GM21367 (cell line): Measurements from ENCODE around the gene CFAP57.

Experiments
- ATAC-seq: cut with Tn5 transposase; IDR thresholded peaks from one replicate; pipeline ENCODE4 v1.9.1; 2021; ENCODE audit not compliant: unreplicated experiment

The CFAP57 gene

DNA sequence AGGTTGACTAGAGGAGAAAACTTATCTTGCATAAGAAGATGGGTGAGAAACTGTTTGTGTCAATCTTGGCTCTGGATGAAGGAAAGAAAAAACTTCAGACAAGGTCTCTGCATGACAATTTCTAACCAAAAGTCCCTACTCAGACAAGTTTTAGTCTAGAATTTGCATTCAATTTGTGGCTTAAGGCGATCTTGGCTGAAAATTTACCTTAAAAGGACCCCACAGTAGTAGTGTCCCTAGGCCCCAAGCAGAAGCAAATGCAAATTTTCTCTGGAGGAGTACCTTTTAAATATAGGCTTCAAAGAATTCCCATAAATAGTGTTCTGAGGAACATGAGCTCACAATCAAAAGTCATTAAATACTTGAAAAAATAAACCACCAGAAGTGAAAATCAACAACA is 80.1 kb downstream of the CFAP57 start:
- no peak for ATAC-seq

DNA sequence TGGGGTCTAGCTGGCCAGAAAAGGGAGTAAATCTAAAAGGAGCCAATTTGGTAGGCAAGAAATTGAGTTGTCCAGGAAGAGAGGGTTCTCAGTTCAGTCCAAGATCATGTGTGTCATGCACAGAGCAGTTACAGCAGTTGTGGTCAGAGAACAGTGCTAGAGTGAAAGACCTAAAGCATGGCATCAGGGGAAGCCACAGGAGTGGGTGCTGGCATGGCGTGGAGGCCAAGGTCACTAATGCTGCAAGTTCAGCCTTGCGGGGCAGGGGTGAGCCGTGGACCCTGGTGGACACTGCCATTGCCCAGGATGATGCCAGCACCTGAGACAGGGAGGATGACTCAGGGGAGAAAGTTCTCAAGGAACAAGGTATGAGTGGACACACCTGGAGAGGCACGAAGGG is 81.0 kb downstream of the CFAP57 start:
- ATAC-seq, result no peak

DNA sequence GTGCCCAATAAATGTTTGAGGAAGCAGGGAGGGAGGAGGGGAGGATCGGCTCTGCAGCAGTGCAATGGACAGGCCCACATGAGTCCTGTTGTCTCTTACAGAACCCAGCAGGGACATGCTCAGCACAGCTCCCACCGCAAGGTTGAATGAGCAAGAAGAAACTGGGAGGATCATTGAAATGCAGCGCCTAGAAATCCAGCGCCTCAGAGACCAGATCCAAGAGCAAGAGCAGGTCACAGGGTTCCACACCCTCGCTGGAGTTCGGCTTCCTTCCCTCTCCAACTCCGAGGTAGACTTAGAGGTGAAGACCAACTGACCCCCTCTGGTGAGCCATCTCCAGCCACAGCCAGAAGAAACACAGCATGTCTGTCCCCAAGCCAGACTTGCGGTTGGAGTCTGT is 81.7 kb downstream of the CFAP57 start:
- ATAC-seq, result no peak

DNA sequence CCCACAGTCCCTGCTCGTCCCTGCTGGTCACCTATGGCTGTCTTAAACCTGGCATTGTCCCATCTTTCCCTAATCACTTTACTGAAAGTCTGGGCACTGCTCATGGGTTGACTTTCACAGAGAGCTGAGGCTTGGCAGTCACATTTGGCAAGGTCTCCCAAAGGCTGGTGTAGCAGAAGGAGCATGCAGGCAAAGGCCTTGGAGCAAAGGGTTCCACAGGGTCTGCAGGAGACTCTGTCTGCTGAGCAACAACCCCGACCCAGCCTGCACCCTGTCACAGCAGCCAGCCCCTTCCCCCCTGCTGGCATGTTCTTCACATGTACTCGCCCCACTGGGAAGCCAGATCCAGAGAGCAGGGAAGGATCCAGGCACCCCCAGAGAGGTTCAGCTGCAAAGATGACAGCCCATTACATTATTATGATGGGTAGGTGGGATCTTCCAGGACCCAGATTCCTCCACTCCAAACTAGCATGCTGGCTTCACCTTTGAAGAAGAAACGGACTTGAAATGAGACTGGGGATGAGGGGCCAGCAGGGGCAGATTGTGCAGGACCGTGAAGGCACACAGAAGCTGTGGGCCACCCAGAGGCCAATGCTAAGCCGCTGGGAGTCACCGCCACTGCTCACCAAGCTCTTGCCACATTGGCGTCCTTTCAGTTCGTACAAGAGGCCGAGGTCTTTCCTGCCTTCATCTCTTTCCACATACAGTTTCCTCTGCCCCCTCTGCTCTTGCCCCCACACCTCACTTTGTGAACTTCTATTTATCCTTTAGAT is 83.5 kb downstream of the CFAP57 start:
- ATAC-seq, result no peak

DNA sequence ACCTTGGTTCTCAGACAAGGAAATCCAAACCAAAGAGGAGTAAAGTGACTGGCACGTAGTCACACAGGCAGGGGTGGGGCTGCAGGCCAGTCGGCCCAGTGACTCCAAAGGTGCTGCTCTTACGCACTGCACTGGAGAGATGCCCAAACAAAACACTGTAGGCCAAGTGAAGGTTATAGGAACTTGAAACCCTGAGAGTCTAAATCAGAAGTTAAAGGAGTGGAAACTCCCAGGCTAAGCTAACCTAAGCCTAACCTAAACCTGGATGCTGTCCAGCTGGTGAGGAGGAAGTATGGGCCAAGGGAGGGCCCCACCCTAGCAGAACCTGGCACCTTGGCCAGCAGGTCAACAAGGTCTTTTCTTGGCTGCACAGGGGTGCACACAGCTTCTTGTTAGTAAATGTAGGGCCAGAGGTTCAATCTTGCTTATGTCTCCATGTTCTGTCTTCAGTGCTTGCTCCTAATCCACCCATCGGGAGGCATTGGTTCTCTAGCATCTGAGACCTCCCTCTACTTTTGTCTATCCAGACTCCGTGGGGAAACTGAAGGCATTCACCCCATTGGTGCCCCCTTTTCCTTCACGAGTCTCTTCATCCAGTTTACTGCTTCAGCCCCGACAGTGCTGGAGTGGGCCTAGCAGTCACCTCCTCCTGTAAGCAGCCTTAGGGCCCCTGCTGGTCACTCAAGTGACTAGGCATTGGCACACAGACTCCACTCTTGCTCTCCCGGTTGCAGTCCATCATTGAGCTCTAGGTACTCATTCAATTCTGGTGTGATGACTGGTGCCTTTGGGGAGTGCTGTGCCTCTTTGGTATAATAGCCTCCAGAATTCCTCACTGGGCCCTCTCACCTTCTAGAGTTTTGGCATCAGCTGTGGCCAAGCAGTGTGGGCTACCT is 84.8 kb downstream of the CFAP57 start:
- no peak for ATAC-seq

DNA sequence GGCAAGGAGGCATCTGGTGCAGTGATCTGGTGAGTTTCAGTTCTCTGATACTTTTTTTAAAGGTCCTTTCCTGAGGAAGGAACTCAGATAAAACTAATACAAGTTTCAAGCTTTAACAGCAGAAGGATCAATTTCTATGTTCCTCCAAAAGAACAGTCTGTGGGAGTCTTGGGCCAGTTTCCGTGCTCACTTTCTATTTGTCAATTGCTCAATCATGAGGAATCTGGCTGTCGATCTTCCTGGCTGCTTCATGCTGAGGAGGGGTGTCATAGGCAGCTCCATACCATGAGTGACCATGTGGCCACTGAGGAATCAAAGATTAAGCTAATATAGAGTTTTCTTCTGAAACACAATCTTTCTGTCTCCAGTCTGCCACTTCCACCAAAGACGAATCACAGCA is 86.2 kb downstream of the CFAP57 start:
- ATAC-seq, result no peak

DNA sequence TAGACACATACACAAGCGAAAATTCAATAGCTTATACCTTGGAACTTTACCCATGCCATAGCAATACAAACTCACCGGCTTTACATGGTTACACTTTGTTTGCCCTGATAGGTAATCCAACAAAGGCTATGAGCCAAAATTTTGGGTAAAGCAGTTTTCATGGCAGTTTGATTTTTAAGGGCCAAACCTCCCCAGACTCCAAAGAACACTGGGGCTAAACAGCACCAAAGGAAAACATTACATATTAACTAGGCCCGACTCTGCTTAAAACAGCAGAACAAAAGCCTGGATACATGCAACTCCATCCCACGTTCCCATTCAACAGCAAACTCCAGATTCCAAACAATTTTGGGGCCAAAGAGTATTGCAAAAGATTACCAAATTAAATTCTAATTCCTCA is 93.3 kb downstream of the CFAP57 start:
- ATAC-seq, result no peak

DNA sequence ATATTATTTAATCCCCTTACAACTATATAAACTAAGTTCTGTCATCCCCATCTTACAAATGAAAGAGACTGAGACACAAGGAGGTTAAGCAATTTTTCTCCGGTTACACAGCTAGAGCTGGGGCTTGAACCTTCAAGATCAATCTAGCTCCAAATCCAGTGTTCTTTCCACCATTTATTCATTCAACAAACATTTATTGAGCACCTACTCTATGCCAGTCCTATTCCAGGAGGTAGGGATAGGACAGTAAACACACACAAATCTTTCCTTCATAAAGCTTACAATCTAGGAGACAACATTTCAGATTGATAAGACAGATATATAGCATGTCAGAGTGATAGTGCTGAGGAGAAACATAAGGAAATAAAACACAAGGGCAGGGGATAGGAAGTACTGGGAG is 94.8 kb downstream of the CFAP57 start:
- no peak for ATAC-seq

DNA sequence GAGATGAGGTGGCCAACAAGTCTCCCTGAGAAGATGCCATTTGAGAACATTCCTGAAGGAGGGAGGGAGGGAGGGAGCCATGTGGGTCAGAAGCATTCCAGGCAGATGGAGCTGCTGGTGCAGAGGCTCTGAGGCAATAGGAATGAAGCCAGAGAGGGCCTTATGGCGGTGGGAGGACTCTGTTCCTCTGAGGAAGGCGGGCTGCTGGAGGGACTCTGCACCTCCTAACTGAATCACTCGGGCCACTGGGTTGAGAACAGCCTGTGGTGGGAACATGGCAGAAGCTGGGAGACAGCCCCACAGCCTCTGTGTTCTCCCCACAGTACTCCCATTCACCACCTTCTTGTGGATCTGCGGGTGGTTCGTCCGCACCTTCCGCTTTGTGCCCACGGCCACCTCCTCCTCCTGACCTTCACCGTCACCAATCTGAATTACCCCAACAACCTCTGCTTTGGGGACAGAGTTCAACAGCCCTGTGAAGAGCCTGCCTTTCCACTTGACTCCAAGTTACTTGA is 95.2 kb downstream of the CFAP57 start:
- ATAC-seq, result no peak

DNA sequence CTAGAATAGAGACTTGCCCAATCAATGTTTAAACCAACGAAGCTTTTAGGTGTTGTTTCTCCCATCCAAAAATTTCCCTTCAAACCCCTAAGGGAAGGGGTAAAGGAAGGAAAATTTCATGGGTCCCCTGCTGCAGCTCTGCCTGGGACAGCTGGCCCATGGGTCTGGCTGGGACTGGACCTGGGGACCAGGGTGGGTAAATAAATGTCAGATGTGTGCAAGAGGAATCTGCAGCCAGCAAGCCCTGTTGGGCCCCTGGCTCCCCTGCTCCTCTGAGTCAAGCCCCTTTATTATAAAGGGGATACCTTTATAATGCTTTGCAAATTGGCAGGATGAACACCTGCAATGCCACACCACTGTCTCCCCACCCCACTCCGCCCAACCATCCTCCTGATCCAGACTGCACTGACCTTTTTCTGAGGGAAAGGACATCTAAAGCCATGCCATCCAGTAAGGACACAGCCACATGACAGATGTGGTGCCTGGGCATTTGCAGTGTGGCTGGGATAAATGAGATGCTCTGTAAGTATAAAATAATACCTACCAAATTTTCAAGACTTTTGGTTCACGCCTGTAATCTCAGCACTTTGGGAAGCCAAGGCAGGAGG is 95.8 kb downstream of the CFAP57 start:
- no peak for ATAC-seq

DNA sequence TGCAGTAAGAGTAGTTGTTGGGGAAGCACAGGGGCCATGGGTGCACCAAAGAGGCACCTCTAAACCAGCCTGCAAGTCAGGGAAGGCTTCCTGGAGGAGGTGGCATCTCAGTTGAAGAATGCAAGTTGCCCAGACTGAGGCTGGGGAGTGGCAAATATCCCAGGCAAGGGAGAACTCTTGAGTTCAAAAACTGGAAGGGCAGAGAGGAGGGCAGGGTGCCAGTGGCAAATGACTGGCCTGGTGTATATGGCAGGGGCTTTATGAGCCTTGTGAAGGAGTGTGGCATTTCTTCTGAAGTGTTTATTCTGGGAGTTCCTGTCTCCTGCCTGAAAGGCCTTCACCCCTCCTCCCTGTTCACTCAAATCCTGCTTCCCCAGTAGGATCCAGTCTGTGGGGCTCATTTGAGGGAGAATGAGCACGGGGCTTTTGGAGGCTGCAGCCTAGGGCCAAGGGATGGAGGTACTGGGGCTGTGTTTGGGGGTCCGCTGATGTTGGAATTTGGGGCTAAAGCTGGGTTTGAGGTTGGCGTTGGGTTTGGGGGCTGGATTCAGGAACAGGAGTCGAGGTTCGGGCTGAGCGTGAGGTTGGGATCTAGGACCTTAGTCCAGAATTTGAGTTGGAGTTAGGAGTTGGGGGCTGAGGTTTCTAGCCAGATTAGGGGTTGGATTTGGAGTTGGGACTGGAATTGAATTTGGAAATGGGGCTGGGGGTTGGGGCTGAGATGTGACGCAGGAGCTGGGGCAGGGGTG is 97.7 kb downstream of the CFAP57 start, which contains the start of gene TMEM125:
Gene TMEM125, plus strand, starts transcription at position 357 of the 749 bp plus-strand sequence. CDS start 2,740 bp downstream, outside the sequence.
- no peak for ATAC-seq

DNA sequence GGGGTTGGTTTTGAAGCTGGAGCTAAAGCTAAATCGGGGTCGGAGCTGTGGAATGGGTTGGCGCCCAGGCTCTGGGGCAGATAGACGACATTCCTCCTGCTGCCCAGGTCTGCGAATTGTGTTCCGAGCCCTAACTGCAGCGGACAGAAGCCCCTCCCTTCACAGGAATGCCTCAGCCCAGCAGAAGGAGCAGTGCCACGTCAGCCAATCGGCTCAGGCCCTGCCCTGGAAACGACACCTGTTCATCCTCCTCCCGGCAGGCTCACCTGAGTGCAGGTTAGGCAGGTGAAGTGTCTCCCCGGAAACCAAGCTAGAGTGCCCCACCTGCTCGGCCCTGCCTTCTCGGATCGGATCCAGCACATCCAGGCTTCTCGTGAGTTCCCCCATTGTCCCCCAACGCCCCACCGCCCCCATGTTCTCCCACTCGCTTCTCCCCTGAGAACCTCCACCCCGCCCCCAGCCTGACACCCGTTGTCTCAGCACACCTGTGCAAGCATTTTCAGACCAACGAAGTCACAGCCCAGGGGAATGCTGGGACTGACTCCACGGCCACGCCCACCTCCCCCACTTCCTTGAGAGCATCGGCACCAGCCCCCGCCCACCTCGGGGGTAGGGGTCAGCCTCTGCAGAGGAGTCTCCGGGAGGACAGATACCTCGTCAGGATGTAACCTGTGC is 98.4 kb downstream of the CFAP57 start:
- ATAC-seq, result no peak

DNA sequence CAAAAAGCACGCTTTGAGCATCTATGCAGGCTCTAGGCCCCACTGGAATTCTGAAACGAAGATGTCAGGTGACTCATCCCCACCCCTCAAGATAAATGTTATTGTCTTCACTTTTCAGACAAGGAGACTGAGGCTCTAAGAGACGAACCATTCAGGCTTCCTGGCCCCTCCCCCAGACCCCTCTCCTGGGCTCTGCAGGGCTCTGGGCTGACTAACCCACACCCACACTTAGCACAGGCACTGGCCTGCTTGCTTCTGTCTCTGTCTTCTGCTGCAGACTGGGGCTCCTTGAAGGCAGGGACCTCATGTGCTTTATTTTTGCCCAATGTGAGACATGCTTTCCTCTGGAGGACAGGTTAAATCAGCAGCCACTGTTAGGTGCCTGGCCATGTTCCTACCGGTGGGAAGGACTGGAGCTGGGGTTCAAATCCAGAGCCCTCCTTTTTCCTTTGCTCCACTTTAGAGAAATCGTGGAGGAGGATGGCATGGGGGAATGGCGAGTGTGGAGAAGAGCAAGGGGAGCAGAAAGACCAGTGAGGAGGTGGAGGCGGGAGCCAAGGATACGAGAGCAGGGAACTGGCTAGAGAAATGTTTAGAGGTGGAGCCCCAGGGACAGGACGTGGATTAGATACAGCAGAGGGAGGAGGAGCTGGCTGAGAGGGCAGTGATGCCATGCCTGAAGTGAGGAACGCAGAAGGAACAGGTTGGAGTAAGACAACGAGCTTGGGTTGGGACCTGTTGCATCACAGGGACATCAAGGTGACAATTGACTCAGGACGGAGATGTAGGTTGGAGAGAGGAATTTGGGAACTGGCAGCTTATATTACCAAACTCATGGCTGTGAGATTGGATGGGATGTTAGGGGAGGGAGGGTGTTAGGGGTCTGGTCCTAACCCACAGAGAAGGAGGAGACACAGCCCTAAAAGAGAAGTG is 99.3 kb downstream of the CFAP57 start:
- no peak for ATAC-seq

DNA sequence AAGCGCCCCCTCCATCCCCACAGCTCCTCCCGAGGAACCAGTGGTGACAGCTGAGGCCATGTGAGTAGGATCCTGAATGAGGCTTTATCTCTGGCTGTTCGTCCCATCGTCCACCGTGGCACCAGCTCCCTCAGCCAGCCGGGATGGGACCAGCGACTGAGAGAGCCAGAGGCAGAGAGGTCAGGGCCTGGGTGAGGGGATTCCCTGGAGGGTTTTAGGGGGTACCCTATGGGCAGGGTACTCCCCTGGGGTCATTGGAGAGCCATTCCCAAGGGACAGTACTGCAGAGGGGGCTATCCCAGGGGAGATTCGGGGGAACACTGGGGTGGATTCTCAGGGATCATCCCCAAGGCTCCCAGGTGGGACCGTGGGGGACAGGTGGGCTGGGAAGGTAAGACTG is 100.0 kb downstream of the CFAP57 start:
- ATAC-seq, result no peak

DNA sequence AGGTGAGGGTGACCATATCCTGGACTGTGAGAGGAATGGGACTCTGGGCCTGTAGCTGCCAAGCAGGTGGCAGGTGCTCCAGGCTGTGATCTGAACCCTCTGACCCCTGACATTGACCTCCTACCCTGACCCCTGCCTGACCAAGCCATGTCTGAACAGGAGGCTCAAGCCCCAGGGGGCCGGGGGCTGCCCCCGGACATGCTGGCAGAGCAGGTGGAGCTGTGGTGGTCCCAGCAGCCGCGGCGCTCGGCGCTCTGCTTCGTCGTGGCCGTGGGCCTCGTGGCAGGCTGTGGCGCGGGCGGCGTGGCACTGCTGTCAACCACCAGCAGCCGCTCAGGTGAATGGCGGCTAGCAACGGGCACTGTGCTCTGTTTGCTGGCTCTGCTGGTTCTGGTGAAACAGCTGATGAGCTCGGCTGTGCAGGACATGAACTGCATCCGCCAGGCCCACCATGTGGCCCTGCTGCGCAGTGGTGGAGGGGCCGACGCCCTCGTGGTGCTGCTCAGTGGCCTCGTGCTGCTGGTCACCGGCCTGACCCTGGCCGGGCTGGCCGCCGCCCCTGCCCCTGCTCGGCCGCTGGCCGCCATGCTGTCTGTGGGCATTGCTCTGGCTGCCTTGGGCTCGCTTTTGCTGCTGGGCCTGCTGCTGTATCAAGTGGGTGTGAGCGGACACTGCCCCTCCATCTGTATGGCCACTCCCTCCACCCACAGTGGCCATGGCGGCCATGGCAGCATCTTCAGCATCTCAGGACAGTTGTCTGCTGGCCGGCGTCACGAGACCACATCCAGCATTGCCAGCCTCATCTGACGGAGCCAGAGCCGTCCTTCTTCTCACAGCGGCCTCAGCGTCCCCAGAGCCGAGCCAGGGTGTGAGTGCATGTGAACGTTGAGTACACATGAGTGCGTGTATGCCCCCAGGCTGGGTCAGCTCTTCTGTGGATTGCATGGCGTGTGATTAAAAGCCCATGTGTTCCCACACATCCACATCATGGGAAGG is 100.7 kb downstream of the CFAP57 start:
- ATAC-seq, result no peak

DNA sequence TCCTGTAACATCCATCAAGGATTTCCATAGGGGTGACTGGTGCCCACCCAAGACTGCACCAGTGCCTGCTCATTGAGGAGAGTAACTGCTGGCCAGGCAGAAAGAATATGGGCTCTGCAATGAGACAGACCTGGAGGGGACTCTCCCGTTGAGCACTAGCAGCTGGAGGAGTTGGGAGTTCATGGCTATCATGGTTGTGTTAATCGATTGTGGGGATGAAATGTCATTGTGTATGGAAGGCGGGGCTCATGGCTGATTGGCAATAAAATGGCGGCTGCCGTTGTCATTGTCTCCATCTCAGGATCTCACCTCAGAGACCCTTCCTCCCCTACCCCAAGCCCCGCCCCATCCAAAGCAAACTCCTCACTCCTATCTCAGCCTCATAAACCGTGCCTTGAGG is 101.6 kb downstream of the CFAP57 start:
- ATAC-seq, result no peak

DNA sequence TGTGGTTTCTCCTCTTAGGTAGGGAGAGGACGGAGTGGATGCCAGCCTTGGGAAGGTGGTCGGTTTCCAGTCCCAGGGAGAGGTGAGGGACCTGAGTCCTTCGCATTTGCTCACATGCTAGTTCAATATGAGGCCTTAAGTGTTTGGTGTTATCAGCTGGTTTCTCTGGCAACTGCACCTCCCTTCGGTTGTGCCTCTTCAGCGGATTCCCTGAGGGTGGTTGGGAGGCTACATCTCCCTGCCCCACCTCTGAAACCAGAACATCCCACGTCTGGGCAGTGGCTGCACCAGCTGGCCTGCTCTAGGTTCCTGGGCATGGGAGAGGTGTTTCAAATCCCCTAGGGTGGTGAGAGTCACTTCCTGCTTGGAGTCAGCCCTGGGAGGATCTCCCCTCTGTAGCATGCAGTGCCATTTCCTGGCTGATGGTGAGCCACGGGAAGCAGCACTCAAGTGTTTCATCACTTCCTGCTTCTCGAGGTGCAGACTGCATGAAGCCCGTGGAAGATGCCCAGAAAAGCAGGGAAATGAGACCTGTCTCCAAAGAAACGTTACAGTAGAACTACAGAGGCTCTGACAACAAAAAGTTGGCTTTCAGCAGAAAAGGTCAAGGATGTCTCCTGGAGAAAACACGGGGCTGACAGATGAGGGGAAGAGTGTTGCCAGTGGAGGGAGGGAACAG is 102.1 kb downstream of the CFAP57 start:
- no peak for ATAC-seq
